Bronchial epithelial cell (primary cell): ENCODE results near the gene CFH. TPM values are rescaled to one million over a fixed set of nuclear protein-coding genes. Genes with fewer than 3 reads are reported as not detected.

Experiments
- DNase-seq: peaks from one replicate; pipeline ENCODE4 v3.0.0-alpha.2; 2010; ENCODE audit warnings: low read depth
- FAIRE-seq: peaks from 2 replicates; lab custom pipeline; 2011; peaks lifted over from hg19 to GRCh38; lab: Jason Lieb, UNC
- H3K27me3 ChIP-seq: 2 replicates; pipeline ENCODE4 v1.5.1; 2011; ENCODE audit warnings: low read length; ENCODE audit not compliant: control insufficient read depth, insufficient read depth
- H3K36me3 ChIP-seq: 2 replicates; pipeline ENCODE4 v1.5.1; 2011; ENCODE audit warnings: low read length; ENCODE audit not compliant: control insufficient read depth, insufficient read depth
- H3K4me3 ChIP-seq: 2 replicates; pipeline ENCODE4 v1.5.1; 2011; ENCODE audit warnings: mild to moderate bottlenecking, low read depth, low read length, control low read depth
- CTCF ChIP-seq: IDR thresholded peaks from 2 replicates; pipeline ENCODE4 v1.5.1; 2011; ENCODE audit warnings: mild to moderate bottlenecking, moderate library complexity, low read length, control low read depth, inconsistent platforms; ENCODE audit not compliant: insufficient read depth, severe bottlenecking
- total RNA-seq: library from RNA; depleted of rRNA; stranded (reverse); fragments of >200 nt; gene quantifications from 2 replicates; pipeline ENCODE4 v1.2.1, GENCODE V29; 2014

Gene CFH
- total RNA-seq, 1 donor from 2014 or later = 22.9 TPM

- FAIRE-seq = no peak
- H3K27me3 ChIP-seq = no peaks in the 10 kb centered on the region
Measured at GRCh38 chr1:196640976-196641375, 10.9 kb upstream of the CFH start.

GRCh38 chr1:196649990-196650389 lies 1.9 kb upstream of the CFH start:
- TF ChIP-seq CTCF = no peak
- no peak for FAIRE-seq
- Histone ChIP-seq H3K27me3 (no peaks in the 10 kb centered on the region), H3K4me3 (no peak overlapping the region), H3K36me3 (no peaks in the 10 kb centered on the region)
- no peak for DNase-seq

More at GRCh38 chr1:196640976-196641375, 10.9 kb upstream of the CFH start:
- Histone ChIP-seq H3K36me3 (no peaks in the 10 kb centered on the region), H3K4me3 (no peak overlapping the region)
- TF ChIP-seq CTCF = no peak
- DNase-seq = no peak

GRCh38 chr1:196650403-196650802 lies 1.4 kb upstream of the CFH start:
- Histone ChIP-seq H3K27me3 (no peaks in the 10 kb centered on the region), H3K4me3 (no peak overlapping the region), H3K36me3 (no peaks in the 10 kb centered on the region)
- FAIRE-seq = no peak
- DNase-seq = no peak
- no peak for TF ChIP-seq CTCF

GRCh38 chr1:196651079-196651478 lies 764 bp upstream of the CFH start:
- no peak for TF ChIP-seq CTCF
- Histone ChIP-seq H3K36me3 (no peaks in the 10 kb centered on the region), H3K4me3 (no peak overlapping the region), H3K27me3 (no peaks in the 10 kb centered on the region)
- no peak for DNase-seq
- no peak for FAIRE-seq

- no peak for DNase-seq
- Histone ChIP-seq H3K4me3 (no peak overlapping the region), H3K27me3 (no peaks in the 10 kb centered on the region), H3K36me3 (no peaks in the 10 kb centered on the region)
- no peak for TF ChIP-seq CTCF
- FAIRE-seq = no peak
Measured at GRCh38 chr1:196654271-196654670, 2.4 kb downstream of the CFH start.

- Histone ChIP-seq H3K4me3 (no peak overlapping the region), H3K36me3 (no peaks in the 10 kb centered on the region), H3K27me3 (no peaks in the 10 kb centered on the region)
- no peak for TF ChIP-seq CTCF
- DNase-seq (no peak), FAIRE-seq (no peak)
Measured at GRCh38 chr1:196655071-196655470, 3.2 kb downstream of the CFH start.
